ENCODE results near the gene MYL6.

The MYL6 gene

DNA sequence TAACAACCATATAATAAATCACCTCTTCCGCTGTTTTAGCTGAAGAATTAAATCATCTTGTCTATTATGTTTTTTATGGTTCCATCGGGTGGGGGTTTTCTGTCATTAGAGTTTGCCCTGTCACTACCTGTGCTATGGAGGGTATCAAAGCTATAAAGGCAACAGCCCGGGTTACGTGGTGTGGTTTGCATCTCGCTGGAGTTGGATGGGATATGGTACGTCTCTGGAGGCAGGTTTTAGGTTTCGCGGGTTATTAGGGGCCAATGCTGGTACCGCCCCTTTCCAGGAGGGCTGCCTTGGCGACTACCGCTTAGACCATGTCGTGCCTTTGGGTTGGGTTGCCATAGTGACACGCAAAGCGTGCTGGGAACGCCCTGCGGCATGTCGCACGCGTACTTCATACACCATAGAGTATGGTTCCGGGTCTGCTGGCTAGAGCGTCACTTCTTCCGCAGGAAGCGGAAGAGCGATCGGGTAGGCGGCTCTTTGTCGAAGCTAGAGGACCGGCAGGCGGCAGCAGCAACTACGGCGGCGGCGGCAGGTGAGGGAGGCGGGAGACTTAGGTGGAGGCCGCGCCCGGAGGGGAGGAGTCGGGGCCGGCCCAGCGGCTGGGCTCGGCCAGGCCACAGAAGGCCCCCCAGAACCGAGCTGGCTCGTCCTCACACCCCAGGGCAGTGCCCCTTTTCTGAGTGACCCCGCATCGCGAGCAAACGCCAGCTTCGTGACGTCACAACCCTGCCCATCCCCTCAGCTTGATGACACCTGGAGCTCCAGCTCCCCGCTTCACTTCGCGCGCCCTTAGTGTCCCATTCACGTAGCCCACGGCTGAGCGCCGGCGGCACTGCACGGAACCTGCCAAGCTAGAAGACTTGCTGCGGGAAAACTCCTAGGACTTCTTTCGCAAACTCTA, 40.1 kb upstream of the MYL6 start, which contains the start of gene ZC3H10:
Gene ZC3H10 (plus strand): TSS at position 489 of the 910 bp plus-strand sequence. CDS start 2,297 bp downstream, outside the sequence.
- TF ChIP-seq SIN3A (IDR thresholded peaks at IDR 0.05; ENCODE audit: borderline replicate concordance, insufficient read depth, low read length) (peak; percentile 100), POLR2AphosphoS5 (IDR thresholded peaks at IDR 0.05; ENCODE audit: low read depth, low read length) (peak; percentile 99), TAF1 (IDR thresholded peaks at IDR 0.05; ENCODE audit: borderline replicate concordance, insufficient read depth, low read length) (peak; percentile 89; the same call in 1 of the 2 replicates), FOXP2 (optimal IDR thresholded peaks at IDR 0.05; ENCODE audit: borderline replicate concordance, extremely low read depth, extremely low read length, insufficient read depth) (peak; percentile 94)
- TF ChIP-seq, protein P1, sequence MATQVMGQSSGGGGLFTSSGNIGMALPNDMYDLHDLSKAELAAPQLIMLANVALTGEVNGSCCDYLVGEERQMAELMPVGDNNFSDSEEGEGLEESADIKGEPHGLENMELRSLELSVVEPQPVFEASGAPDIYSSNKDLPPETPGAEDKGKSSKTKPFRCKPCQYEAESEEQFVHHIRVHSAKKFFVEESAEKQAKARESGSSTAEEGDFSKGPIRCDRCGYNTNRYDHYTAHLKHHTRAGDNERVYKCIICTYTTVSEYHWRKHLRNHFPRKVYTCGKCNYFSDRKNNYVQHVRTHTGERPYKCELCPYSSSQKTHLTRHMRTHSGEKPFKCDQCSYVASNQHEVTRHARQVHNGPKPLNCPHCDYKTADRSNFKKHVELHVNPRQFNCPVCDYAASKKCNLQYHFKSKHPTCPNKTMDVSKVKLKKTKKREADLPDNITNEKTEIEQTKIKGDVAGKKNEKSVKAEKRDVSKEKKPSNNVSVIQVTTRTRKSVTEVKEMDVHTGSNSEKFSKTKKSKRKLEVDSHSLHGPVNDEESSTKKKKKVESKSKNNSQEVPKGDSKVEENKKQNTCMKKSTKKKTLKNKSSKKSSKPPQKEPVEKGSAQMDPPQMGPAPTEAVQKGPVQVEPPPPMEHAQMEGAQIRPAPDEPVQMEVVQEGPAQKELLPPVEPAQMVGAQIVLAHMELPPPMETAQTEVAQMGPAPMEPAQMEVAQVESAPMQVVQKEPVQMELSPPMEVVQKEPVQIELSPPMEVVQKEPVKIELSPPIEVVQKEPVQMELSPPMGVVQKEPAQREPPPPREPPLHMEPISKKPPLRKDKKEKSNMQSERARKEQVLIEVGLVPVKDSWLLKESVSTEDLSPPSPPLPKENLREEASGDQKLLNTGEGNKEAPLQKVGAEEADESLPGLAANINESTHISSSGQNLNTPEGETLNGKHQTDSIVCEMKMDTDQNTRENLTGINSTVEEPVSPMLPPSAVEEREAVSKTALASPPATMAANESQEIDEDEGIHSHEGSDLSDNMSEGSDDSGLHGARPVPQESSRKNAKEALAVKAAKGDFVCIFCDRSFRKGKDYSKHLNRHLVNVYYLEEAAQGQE (IDR thresholded peaks at IDR 0.05; ENCODE audit: insufficient read depth in 1 of 2, low read depth in 2 of 2, low read length in 2 of 2), result peak; percentile 48 to 56; a peak in 2 of 4 replicates

DNA sequence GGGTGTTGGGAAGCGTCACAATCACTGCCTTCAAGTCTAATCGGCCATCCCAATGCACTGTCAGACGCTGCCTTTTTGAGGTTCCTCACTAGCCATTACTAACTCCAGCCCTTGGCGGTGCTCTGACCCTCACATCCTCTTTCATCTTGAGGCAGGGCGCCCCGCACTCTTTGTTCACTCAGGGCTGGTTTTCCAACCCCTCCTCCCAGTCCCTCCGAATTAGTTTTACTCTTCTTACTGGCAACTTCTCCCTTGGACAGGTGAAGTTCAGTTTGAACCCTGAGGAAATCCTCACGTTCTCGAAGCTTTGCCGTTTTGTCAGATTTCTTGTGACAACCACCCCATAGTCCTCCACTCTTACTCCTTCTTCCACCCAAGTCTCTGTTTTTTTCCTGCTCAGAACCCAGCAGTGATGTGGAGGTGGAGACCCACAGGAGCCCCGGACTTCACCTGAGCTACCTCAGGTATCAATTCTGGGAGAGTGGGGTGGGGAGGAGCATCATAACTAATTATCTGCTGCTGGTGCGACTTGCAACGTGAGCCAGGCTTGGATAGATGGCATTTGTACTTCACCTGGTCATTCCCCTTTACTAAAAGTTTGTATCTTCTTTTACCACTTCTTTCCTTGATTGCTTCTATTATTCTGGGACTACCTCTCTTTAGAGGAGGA, 39.3 kb upstream of the MYL6 start:
- no peak for TF ChIP-seq FOXP2 (optimal IDR thresholded peaks at IDR 0.05; ENCODE audit: borderline replicate concordance, extremely low read depth, extremely low read length, insufficient read depth)
- TF ChIP-seq, protein P1 (IDR thresholded peaks at IDR 0.05; ENCODE audit: insufficient read depth in 1 of 2, low read depth in 2 of 2, low read length in 2 of 2), result no peak
- TF ChIP-seq SIN3A (IDR thresholded peaks at IDR 0.05; ENCODE audit: borderline replicate concordance, insufficient read depth, low read length), result no peak
- TF ChIP-seq POLR2AphosphoS5 (IDR thresholded peaks at IDR 0.05; ENCODE audit: low read depth, low read length), result no peak
- TF ChIP-seq TAF1 (IDR thresholded peaks at IDR 0.05; ENCODE audit: borderline replicate concordance, insufficient read depth, low read length), result no peak

DNA sequence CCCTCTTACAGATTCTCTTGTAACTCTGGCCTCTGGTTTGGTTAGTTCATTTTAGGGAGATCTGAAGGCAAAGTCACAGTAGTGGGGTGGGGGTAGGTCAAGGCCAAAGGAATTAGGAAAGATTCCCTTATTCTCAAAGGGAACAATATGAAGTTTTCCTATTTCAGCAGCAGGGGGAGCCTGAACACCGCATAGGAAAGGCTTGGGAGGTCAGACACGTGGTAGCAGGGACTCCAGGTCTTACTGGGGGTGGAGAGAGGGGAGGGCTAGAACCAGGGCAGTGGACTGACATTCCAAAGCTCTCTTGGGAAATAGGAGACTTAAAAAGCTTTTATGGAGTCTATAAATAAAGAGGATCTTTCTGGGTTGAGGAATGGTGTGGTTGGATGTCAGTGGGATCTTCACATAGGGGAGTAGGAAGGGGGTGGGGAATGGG, 38.8 kb upstream of the MYL6 start:
- TF ChIP-seq POLR2AphosphoS5 (IDR thresholded peaks at IDR 0.05; ENCODE audit: low read depth, low read length) (peak; percentile 25; the same call in 1 of the 2 replicates), TAF1 (IDR thresholded peaks at IDR 0.05; ENCODE audit: borderline replicate concordance, insufficient read depth, low read length) (0 out of 2 replicates have a peak, but pooled peaks have one; percentile 21), FOXP2 (optimal IDR thresholded peaks at IDR 0.05; ENCODE audit: borderline replicate concordance, extremely low read depth, extremely low read length, insufficient read depth) (no peak), SIN3A (IDR thresholded peaks at IDR 0.05; ENCODE audit: borderline replicate concordance, insufficient read depth, low read length) (peak; percentile 77; the same call in 1 of the 2 replicates)
- TF ChIP-seq, protein P1 (IDR thresholded peaks at IDR 0.05; ENCODE audit: insufficient read depth in 1 of 2, low read depth in 2 of 2, low read length in 2 of 2), result 0 out of 4 replicates have a peak, but pooled peaks of 1 of the 2 experiments have one; percentile 24

DNA sequence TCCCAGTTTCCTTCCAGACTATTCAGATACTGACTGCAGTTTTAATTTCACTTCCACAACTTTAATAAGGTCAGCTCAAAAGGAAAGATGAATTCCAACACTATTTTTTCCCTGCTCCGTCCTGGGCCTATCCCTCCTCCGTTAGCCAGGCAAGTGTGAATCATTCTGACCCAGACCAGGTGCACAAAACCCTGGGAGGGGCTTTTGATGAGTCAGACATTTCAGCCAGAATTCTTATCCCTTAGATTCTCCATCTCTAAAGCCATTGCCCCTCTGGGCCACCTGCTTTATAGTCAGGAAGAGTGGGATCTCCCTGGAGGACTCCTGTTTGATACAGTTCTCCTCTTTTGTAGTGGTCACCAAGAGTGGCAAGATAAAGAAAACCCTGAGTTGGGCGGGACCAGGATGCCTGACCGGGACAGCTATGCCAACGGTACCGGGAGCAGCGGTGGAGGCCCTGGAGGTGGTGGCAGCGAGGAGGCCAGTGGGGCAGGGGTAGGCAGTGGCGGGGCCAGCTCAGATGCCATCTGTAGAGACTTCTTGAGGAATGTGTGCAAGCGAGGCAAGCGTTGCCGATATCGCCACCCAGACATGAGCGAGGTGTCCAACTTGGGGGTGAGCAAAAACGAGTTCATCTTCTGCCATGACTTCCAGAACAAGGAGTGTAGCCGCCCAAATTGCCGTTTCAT, 37.9 kb upstream of the MYL6 start:
- TF ChIP-seq SIN3A (IDR thresholded peaks at IDR 0.05; ENCODE audit: borderline replicate concordance, insufficient read depth, low read length), result no peak
- no peak for TF ChIP-seq TAF1 (IDR thresholded peaks at IDR 0.05; ENCODE audit: borderline replicate concordance, insufficient read depth, low read length)
- no peak for TF ChIP-seq POLR2AphosphoS5 (IDR thresholded peaks at IDR 0.05; ENCODE audit: low read depth, low read length)
- TF ChIP-seq, protein P1 (IDR thresholded peaks at IDR 0.05; ENCODE audit: insufficient read depth in 1 of 2, low read depth in 2 of 2, low read length in 2 of 2), result no peak
- no peak for TF ChIP-seq FOXP2 (optimal IDR thresholded peaks at IDR 0.05; ENCODE audit: borderline replicate concordance, extremely low read depth, extremely low read length, insufficient read depth)

Data from PFSK-1 (cell line).